GM19452 (cell line): ENCODE data around the gene CABLES2.

Experiments used
- ATAC-seq: cut with Tn5 transposase; IDR thresholded peaks from one replicate; pipeline ENCODE4 v1.9.1; 2021; ENCODE audit not compliant: unreplicated experiment

CABLES2 gene

GRCh38 chr20:62407221-62407992 lies at the start of gene CABLES2:
CABLES2 (minus strand) TSS chr20:62407285; CDS start chr20:62407276, 9 bp downstream.
- peak; percentile 88 for ATAC-seq

- ATAC-seq: no peak
Observed at GRCh38 chr20:62455929-62456328, 48.8 kb upstream of the CABLES2 start.

- no peak for ATAC-seq
Observed at GRCh38 chr20:62454904-62455636, 48.0 kb upstream of the CABLES2 start.

GRCh38 chr20:62453186-62453808 lies 46.2 kb upstream of the CABLES2 start:
- no peak for ATAC-seq

- no peak for ATAC-seq
Observed at GRCh38 chr20:62452475-62453095, 45.5 kb upstream of the CABLES2 start.

- no peak for ATAC-seq
Observed at GRCh38 chr20:62451970-62452369, 44.9 kb upstream of the CABLES2 start.

GRCh38 chr20:62451156-62451767 lies 44.2 kb upstream of the CABLES2 start:
- ATAC-seq: no peak

GRCh38 chr20:62449951-62450691 lies 43.0 kb upstream of the CABLES2 start:
- no peak for ATAC-seq

GRCh38 chr20:62448788-62449187 lies 41.7 kb upstream of the CABLES2 start:
- no peak for ATAC-seq

- no peak for ATAC-seq
Observed at GRCh38 chr20:62448038-62448437, 41.0 kb upstream of the CABLES2 start.

GRCh38 chr20:62446888-62447869 lies 40.1 kb upstream of the CABLES2 start:
- ATAC-seq: no peak

- no peak for ATAC-seq
Observed at GRCh38 chr20:62446481-62446880, 39.4 kb upstream of the CABLES2 start.

- ATAC-seq: no peak
Observed at GRCh38 chr20:62445553-62446340, 38.7 kb upstream of the CABLES2 start.

- no peak for ATAC-seq
Observed at GRCh38 chr20:62444286-62444685, 37.2 kb upstream of the CABLES2 start.

- no peak for ATAC-seq
Observed at GRCh38 chr20:62441987-62442539, 35.0 kb upstream of the CABLES2 start.

GRCh38 chr20:62439218-62439617 lies 32.1 kb upstream of the CABLES2 start:
- ATAC-seq: no peak

GRCh38 chr20:62437927-62438326 lies 30.8 kb upstream of the CABLES2 start:
- ATAC-seq: no peak

GRCh38 chr20:62437496-62437895 lies 30.4 kb upstream of the CABLES2 start:
- no peak for ATAC-seq
